Trophoblast cell (in vitro differentiated cells and primary cell): ENCODE measurements around the gene MCOLN2.
"Not testable (repeated sequence)": the region's sequence is repeated elsewhere in the genome, so short reads cannot be mapped to it uniquely, and the experiment has no call there.

Source experiments
- DNase-seq, 2 donors: peaks; one replicate each; pipeline ENCODE4 v3.0.0-alpha.2; 2016
- H2AFZ ChIP-seq: 2 replicates; pipeline ENCODE4 v1.6.1; 2013; ENCODE audit warnings: low read length, moderate library complexity, mild to moderate bottlenecking; ENCODE audit not compliant: insufficient read depth, poor library complexity
- H2AK5ac ChIP-seq: 2 replicates; pipeline ENCODE4 v1.6.1; 2013; ENCODE audit warnings: mild to moderate bottlenecking, low read length
- H2BK120ac ChIP-seq: 2 replicates; pipeline ENCODE4 v1.6.1; 2013; ENCODE audit warnings: low read length, mild to moderate bottlenecking, moderate library complexity; ENCODE audit not compliant: insufficient read depth, poor library complexity
- H2BK12ac ChIP-seq: 2 replicates; pipeline ENCODE4 v1.6.1; 2013; ENCODE audit warnings: mild to moderate bottlenecking, low read length, moderate library complexity
- H2BK5ac ChIP-seq: 2 replicates; pipeline ENCODE4 v1.6.1; 2013; ENCODE audit warnings: low read length, low read depth, moderate library complexity, mild to moderate bottlenecking; ENCODE audit not compliant: poor library complexity
- H3K14ac ChIP-seq: 2 replicates; pipeline ENCODE4 v1.6.1; 2013; ENCODE audit warnings: mild to moderate bottlenecking, low read length
- H3K18ac ChIP-seq: 2 replicates; pipeline ENCODE4 v1.6.1; 2013; ENCODE audit warnings: mild to moderate bottlenecking, low read length
- H3K23ac ChIP-seq: 2 replicates; pipeline ENCODE4 v1.6.1; 2013; ENCODE audit warnings: low read length
- H3K27ac ChIP-seq: 2 replicates; pipeline ENCODE4 v1.5.1; 2013; ENCODE audit warnings: low read depth, mild to moderate bottlenecking, inconsistent platforms, low read length, moderate library complexity
- H3K27me3 ChIP-seq: 2 replicates; pipeline ENCODE4 v1.6.1; 2013; ENCODE audit warnings: inconsistent platforms, mild to moderate bottlenecking, low read length, moderate library complexity; ENCODE audit not compliant: insufficient read depth
- H3K36me3 ChIP-seq, 2 experiments: 1 replicate in 1 of 2; 2 replicates in 1 of 2; pipeline ENCODE4 v1.6.1; 2013; ENCODE audit warnings: low read length in 2 of 2, mild to moderate bottlenecking in 2 of 2, moderate library complexity in 1 of 2; ENCODE audit not compliant: insufficient read depth in 2 of 2, control insufficient read depth in 1 of 2
- H3K4ac ChIP-seq: 2 replicates; pipeline ENCODE4 v1.6.1; 2013; ENCODE audit warnings: low read depth, mild to moderate bottlenecking, low read length, moderate library complexity
- H3K4me1 ChIP-seq, 2 experiments: 1 replicate in 1 of 2; 2 replicates in 1 of 2; pipeline ENCODE4 v1.6.1; 2013; ENCODE audit warnings: low read length in 2 of 2, mild to moderate bottlenecking in 2 of 2, moderate library complexity in 1 of 2; ENCODE audit not compliant: insufficient read depth in 2 of 2, control insufficient read depth in 1 of 2
- H3K4me2 ChIP-seq: 2 replicates; pipeline ENCODE4 v1.6.1; 2013; ENCODE audit warnings: inconsistent platforms, mild to moderate bottlenecking, low read length, moderate library complexity
- H3K4me3 ChIP-seq: 2 replicates; pipeline ENCODE4 v1.5.1; 2013; ENCODE audit warnings: mild to moderate bottlenecking, low read depth, low read length, inconsistent platforms
- H3K79me1 ChIP-seq: one replicate; pipeline ENCODE4 v1.6.1; 2013; ENCODE audit warnings: low read length
- H3K79me2 ChIP-seq: 2 replicates; pipeline ENCODE4 v1.6.1; 2013; ENCODE audit warnings: low read length, mild to moderate bottlenecking; ENCODE audit not compliant: control insufficient read depth, insufficient read depth, poor library complexity
- H3K9ac ChIP-seq: 2 replicates; pipeline ENCODE4 v1.6.1; 2013; ENCODE audit warnings: mild to moderate bottlenecking, low read length
- H3K9me3 ChIP-seq: 2 replicates; pipeline ENCODE4 v1.6.1; 2013; ENCODE audit warnings: low read depth, mild to moderate bottlenecking, control low read depth, inconsistent platforms, low read length; ENCODE audit not compliant: insufficient read depth
- H4K12ac ChIP-seq: 2 replicates; pipeline ENCODE4 v1.6.1; 2013; ENCODE audit warnings: low read depth, mild to moderate bottlenecking, low read length, moderate library complexity
- H4K8ac ChIP-seq: 2 replicates; pipeline ENCODE4 v1.6.1; 2013; ENCODE audit warnings: low read depth, mild to moderate bottlenecking, low read length, moderate library complexity
- H4K91ac ChIP-seq: one replicate; pipeline ENCODE4 v1.6.1; 2013; ENCODE audit warnings: low read depth, mild to moderate bottlenecking, low read length, moderate library complexity
- WGBS: extraction: QIAGEN DNeasy Blood & Tissue Kit; methylation state at CpG from one replicate; pipeline ENCODE4 v1.1.7; 2013; ENCODE audit warnings: missing lambda C conversion rate; ENCODE audit not compliant: insufficient read length, insufficient coverage; ENCODE audit errors: extremely low coverage; 5-methylcytosine and 5-hydroxymethylcytosine counted together

Gene MCOLN2

GRCh38 chr1:84913555-84913892, 83.4 kb downstream of the MCOLN2 start:
- no peak overlapping the region for H2BK5ac ChIP-seq
- DNase-seq: no peak
- H3K9me3 ChIP-seq: no peaks in the 10 kb centered on the region
- H4K12ac ChIP-seq: no peak overlapping the region
- no peaks in the 10 kb centered on the region for H3K27me3 ChIP-seq
- H3K14ac ChIP-seq: no peak overlapping the region
- H4K8ac ChIP-seq: no peak overlapping the region
- H4K91ac ChIP-seq: no peak overlapping the region
- no peak overlapping the region for H3K27ac ChIP-seq
- no peak overlapping the region for H3K4me3 ChIP-seq
- H3K9ac ChIP-seq: no peak overlapping the region
- no peaks in the 10 kb centered on the region for H3K36me3 ChIP-seq
- no CpG with 5 or more reads among the region's 4 CpGs for WGBS
- no peak overlapping the region for H2AFZ ChIP-seq
- H3K23ac ChIP-seq: no peak overlapping the region
- H3K4ac ChIP-seq: no peak overlapping the region
- H2BK12ac ChIP-seq: no peak overlapping the region
- no peak overlapping the region for H2BK120ac ChIP-seq
- H3K18ac ChIP-seq: no peak overlapping the region
- H3K79me1 ChIP-seq: no peaks in the 10 kb centered on the region
- no peak overlapping the region for H3K4me2 ChIP-seq
- H3K4me1 ChIP-seq: no peaks in the 10 kb centered on the region
- no peaks in the 10 kb centered on the region for H3K79me2 ChIP-seq
- no peak overlapping the region for H2AK5ac ChIP-seq

- Histone ChIP-seq H3K4me2 (no peak overlapping the region), H3K23ac (no peak overlapping the region), H2AK5ac (no peak overlapping the region), H3K79me2 (no peaks in the 10 kb centered on the region), H2AFZ (no peak overlapping the region), H3K4me3 (no peak overlapping the region), H4K12ac (no peak overlapping the region), H4K91ac (no peak overlapping the region), H3K4me1 (no peaks in the 10 kb centered on the region), H4K8ac (no peak overlapping the region), H2BK12ac (no peak overlapping the region), H3K36me3 (no peaks in the 10 kb centered on the region), H2BK120ac (no peak overlapping the region), H3K27me3 (no peaks in the 10 kb centered on the region), H3K27ac (no peak overlapping the region), H3K18ac (no peak overlapping the region), H2BK5ac (no peak overlapping the region), H3K4ac (no peak overlapping the region), H3K9ac (no peak overlapping the region), H3K9me3 (no peaks in the 10 kb centered on the region), H3K14ac (no peak overlapping the region), H3K79me1 (no peaks in the 10 kb centered on the region)
- WGBS: no CpG with 5 or more reads among the region's 3 CpGs
- no peak for DNase-seq
Measured at GRCh38 chr1:84912726-84913554, 84.0 kb downstream of the MCOLN2 start.

GRCh38 chr1:84908746-84909464, 88.0 kb downstream of the MCOLN2 start:
- not testable (repeated sequence) for H4K8ac ChIP-seq, DNase-seq, H2BK12ac ChIP-seq, H2BK120ac ChIP-seq, H3K23ac ChIP-seq, H3K36me3 ChIP-seq, H2BK5ac ChIP-seq, H2AFZ ChIP-seq, H3K4me2 ChIP-seq, H3K79me2 ChIP-seq, H2AK5ac ChIP-seq, H3K27me3 ChIP-seq, H4K12ac ChIP-seq, H3K14ac ChIP-seq, H3K79me1 ChIP-seq, H3K9ac ChIP-seq, H4K91ac ChIP-seq, H3K18ac ChIP-seq, H3K27ac ChIP-seq, H3K9me3 ChIP-seq, H3K4ac ChIP-seq, H3K4me1 ChIP-seq, H3K4me3 ChIP-seq
- no CpG with 5 or more reads among the region's 4 CpGs for WGBS

GRCh38 chr1:84907095-84907827, 89.7 kb downstream of the MCOLN2 start:
- Histone ChIP-seq H2BK12ac (no peak overlapping the region), H2AFZ (no peak overlapping the region), H3K9me3 (peaks cover 2% of the 10 kb centered on the region), H3K4ac (no peak overlapping the region), H4K91ac (no peak overlapping the region), H4K8ac (no peak overlapping the region), H3K9ac (no peak overlapping the region), H3K4me3 (no peak overlapping the region), H4K12ac (no peak overlapping the region), H3K27me3 (no peaks in the 10 kb centered on the region), H3K14ac (no peak overlapping the region), H2BK120ac (no peak overlapping the region), H3K4me2 (no peak overlapping the region), H3K79me2 (no peaks in the 10 kb centered on the region), H3K36me3 (no peaks in the 10 kb centered on the region), H3K18ac (no peak overlapping the region), H3K27ac (no peak overlapping the region), H3K79me1 (no peaks in the 10 kb centered on the region), H3K4me1 (no peaks in the 10 kb centered on the region), H2AK5ac (no peak overlapping the region), H3K23ac (no peak overlapping the region), H2BK5ac (no peak overlapping the region)
- WGBS: no CpG with 5 or more reads among the region's 6 CpGs
- no peak for DNase-seq
